HCT116 (cell line): ENCODE results near the gene MPP2. TPM values are rescaled to one million over a fixed set of nuclear protein-coding genes. Genes with fewer than 3 reads are reported as not detected.

ENCODE experiments used
- ATAC-seq: fragments of 200-7000 bp; cut with Tn5 transposase; 2 replicates; pipeline ENCODE4 v1.9.1; 2020; ENCODE audit warnings: mild to moderate bottlenecking, moderate library complexity
- BruUV-seq: library from RNA; stranded (reverse); fragments of 400-500 nt; replicated peaks from 2 replicates; lab custom pipeline; 2021; lab: Mats Ljungman, UMichigan
- CTCF ChIA-PET: fragments of 300-600 bp; sonication (Branson Sonifier 250); formaldehyde crosslinking; loops from one replicate; lab custom pipeline; 2021; ENCODE audit warnings: antibody characterized with exemption; lab: Charles Lee
- POLR2A ChIA-PET: fragments of 300-600, 350-600 bp; sonication (Branson Sonifier 250); formaldehyde crosslinking; loops from one replicate; lab custom pipeline; 2021; ENCODE audit warnings: antibody characterized with exemption; lab: Charles Lee
- RAD21 ChIA-PET, 2 experiments: fragments of 300-600 bp; sonication (Branson Sonifier 250); formaldehyde crosslinking; loops; one replicate each; lab custom pipeline; 2023; ENCODE audit warnings: low total read pairs in 2 of 2; ENCODE audit not compliant: uncharacterized antibody in 2 of 2, unreplicated experiment in 2 of 2, low non-redundant PET in 1 of 2; lab: Charles Lee
- DNase-seq: peaks from one replicate; pipeline ENCODE4 v3.0.0-alpha.2; 2010; ENCODE audit warnings: low read depth, low spot score
- H2AFZ ChIP-seq: fragments of 200-600 bp; shearing (Covaris generic), sonication (generic); 2 replicates; pipeline ENCODE4 v1.6.1; 2017; ENCODE audit warnings: low read depth, mixed run types, mixed read lengths, antibody characterized with exemption, low read length; ENCODE audit not compliant: poor library complexity, severe bottlenecking
- H3K27ac ChIP-seq: 2 replicates; pipeline ENCODE4 v1.5.1; 2012; ENCODE audit warnings: low read depth, low read length
- H3K27me3 ChIP-seq: fragments of 200-600 bp; sonication (generic); 2 replicates; pipeline ENCODE4 v1.6.1; 2016; ENCODE audit warnings: mixed run types, low read length, mixed read lengths; ENCODE audit not compliant: insufficient read depth
- H3K36me3 ChIP-seq, 2 experiments: fragments of 200-500 bp in 1 of 2; fragments of 200-600 bp in 1 of 2; sonication (Bioruptor generic) in 1 of 2; sonication (generic) in 1 of 2; 2 replicates each; pipeline versions ENCODE4 v1.5.1 to v1.6.1; 2014 to 2016; ENCODE audit warnings: low read length in 2 of 2, inconsistent platforms in 1 of 2, mixed read lengths in 1 of 2, mixed run types in 1 of 2; ENCODE audit not compliant: insufficient read depth in 2 of 2, control insufficient read depth in 1 of 2
- H3K4me1 ChIP-seq, 2 experiments: fragments of 200-600 bp in 1 of 2; sonication (generic) in 1 of 2; 2 replicates each; pipeline versions ENCODE4 v1.5.1 to v1.6.1; 2012 to 2017; ENCODE audit warnings: low read length in 2 of 2, inconsistent platforms in 1 of 2, mild to moderate bottlenecking in 1 of 2, mixed read lengths in 1 of 2, mixed run types in 1 of 2, moderate library complexity in 1 of 2; ENCODE audit not compliant: insufficient read depth in 2 of 2, control insufficient read depth in 1 of 2
- H3K4me2 ChIP-seq: fragments of 200-600 bp; sonication (generic); 2 replicates; pipeline ENCODE4 v1.6.1; 2017; ENCODE audit warnings: mixed run types, low read length, mixed read lengths
- H3K4me3 ChIP-seq, 2 experiments: fragments of 200-600 bp in 1 of 2; sonication (generic) in 1 of 2; replicated peaks in 1 of 2; 2 replicates each; pipeline ENCODE4 v1.5.1; 2011 to 2016; ENCODE audit warnings: low read length in 2 of 2, control low read depth in 1 of 2, low read depth in 1 of 2, mild to moderate bottlenecking in 1 of 2, mixed read lengths in 1 of 2, mixed run types in 1 of 2
- H3K79me2 ChIP-seq: fragments of 200-600 bp; sonication (generic); 2 replicates; pipeline ENCODE4 v1.6.1; 2017; ENCODE audit warnings: mild to moderate bottlenecking, mixed run types, low read length, moderate library complexity, mixed read lengths; ENCODE audit not compliant: insufficient read depth
- H3K9ac ChIP-seq: fragments of 200-600 bp; sonication (generic); 2 replicates; pipeline ENCODE4 v1.6.1; 2016; ENCODE audit warnings: low read length, mixed read lengths
- H3K9me2 ChIP-seq: fragments of 200-600 bp; sonication (generic), shearing (Covaris generic); 2 replicates; pipeline ENCODE4 v1.6.1; 2017; ENCODE audit warnings: mixed run types, mild to moderate bottlenecking, moderate library complexity; ENCODE audit not compliant: insufficient read depth
- H3K9me3 ChIP-seq, 2 experiments: fragments of 200-500 bp in 1 of 2; fragments of 200-600 bp in 1 of 2; sonication (Bioruptor generic) in 1 of 2; sonication (generic) in 1 of 2; 2 replicates each; pipeline ENCODE4 v1.6.1; 2014 to 2017; ENCODE audit warnings: low read length in 2 of 2, mixed read lengths in 2 of 2, inconsistent platforms in 1 of 2, low read depth in 1 of 2, mild to moderate bottlenecking in 1 of 2, mixed run types in 1 of 2, moderate library complexity in 1 of 2; ENCODE audit not compliant: control insufficient read depth in 1 of 2, insufficient read depth in 1 of 2
- H4K20me1 ChIP-seq: fragments of 200-600 bp; sonication (generic), shearing (Covaris generic); 2 replicates; pipeline ENCODE4 v1.6.1; 2017; ENCODE audit warnings: mixed run types, mild to moderate bottlenecking, moderate library complexity; ENCODE audit not compliant: insufficient read depth
- CBX3 ChIP-seq: IDR thresholded peaks from 2 replicates; pipeline ENCODE4 v1.6.1; 2012; ENCODE audit warnings: low read depth
- CEBPB ChIP-seq: IDR thresholded peaks from 2 replicates; pipeline ENCODE4 v1.6.1; 2012; ENCODE audit warnings: low read depth
- ELF1 ChIP-seq: IDR thresholded peaks from 2 replicates; pipeline ENCODE4 v1.6.1; 2012; ENCODE audit warnings: low read depth, borderline replicate concordance
- EZH2 ChIP-seq: fragments of 200-600 bp; sonication (generic); IDR thresholded peaks from 2 replicates; pipeline ENCODE4 v1.6.1; 2017; ENCODE audit warnings: antibody characterized with exemption, mixed run types
- FOSL1 ChIP-seq: IDR thresholded peaks from 2 replicates; pipeline ENCODE4 v1.6.1; 2012; ENCODE audit warnings: low read depth
- JUND ChIP-seq: IDR thresholded peaks from 2 replicates; pipeline ENCODE4 v1.6.1; 2012
- POLR2A ChIP-seq: IDR thresholded peaks from 2 replicates; pipeline ENCODE4 v1.7.0; 2011; ENCODE audit warnings: borderline replicate concordance; ENCODE audit not compliant: insufficient read depth, insufficient read length; ENCODE audit errors: extremely low read depth
- POLR2AphosphoS5 ChIP-seq: IDR thresholded peaks from 2 replicates; pipeline ENCODE4 v1.6.1; 2011; ENCODE audit warnings: mild to moderate bottlenecking, low read depth, low read length, moderate library complexity
- RAD21 ChIP-seq: IDR thresholded peaks from 2 replicates; pipeline ENCODE4 v1.6.1; 2012; ENCODE audit warnings: low read depth, mild to moderate bottlenecking
- SP1 ChIP-seq: IDR thresholded peaks from 2 replicates; pipeline ENCODE4 v1.6.1; 2012; ENCODE audit warnings: low read depth
- SRF ChIP-seq: IDR thresholded peaks from 2 replicates; pipeline ENCODE4 v1.6.1; 2012; ENCODE audit warnings: low read depth
- TCF7L2 ChIP-seq: IDR thresholded peaks from 2 replicates; pipeline ENCODE4 v1.7.0; 2011; ENCODE audit warnings: borderline replicate concordance, inconsistent platforms; ENCODE audit not compliant: insufficient read depth, insufficient read length; ENCODE audit errors: extremely low read depth
- YY1 ChIP-seq: IDR thresholded peaks from 2 replicates; pipeline ENCODE4 v1.6.1; 2011; ENCODE audit warnings: low read length, low read depth, moderate library complexity, mild to moderate bottlenecking; ENCODE audit not compliant: insufficient replicate concordance; ENCODE audit errors: extremely low read depth
- ZFX ChIP-seq: fragments of 450-650 bp; IDR thresholded peaks from 2 replicates; pipeline ENCODE4 v1.6.1; 2017
- intact Hi-C: fragments of 100-400 bp; cut with micrococcal nuclease; formaldehyde crosslinking; loops from 2 replicates; pipeline ENCODE4 v1.10.0; 2022
- total RNA-seq: library from RNA; stranded (reverse); gene quantifications from one replicate; pipeline ENCODE4 v1.2.1, GENCODE V29; 2021; ENCODE audit not compliant: unreplicated experiment
- TF ChIP-seq, protein P1 (sequence below): IDR thresholded peaks from 2 replicates; pipeline ENCODE4 v1.6.1; 2012
- TF ChIP-seq, protein P2 (sequence below): IDR thresholded peaks from 2 replicates; pipeline ENCODE4 v1.6.1; 2011; ENCODE audit warnings: mild to moderate bottlenecking, low read length, moderate library complexity; ENCODE audit not compliant: insufficient replicate concordance; ENCODE audit errors: extremely low read depth
- TF ChIP-seq, protein P3 (sequence below): IDR thresholded peaks from 2 replicates; pipeline ENCODE4 v1.6.1; 2012; ENCODE audit warnings: low read depth
- TF ChIP-seq, protein P4 (sequence below), 3 experiments: fragments of 200-600 bp in 1 of 3; sonication (generic) in 1 of 3; IDR thresholded peaks in 2 of 3; conservative IDR thresholded peaks in 1 of 3; 2 replicates each; pipeline ENCODE4 v1.5.1; 2012 to 2017; ENCODE audit warnings: low read depth in 2 of 3, low read length in 2 of 3, antibody characterized with exemption in 1 of 3, borderline replicate concordance in 1 of 3, control low read depth in 1 of 3, mild to moderate bottlenecking in 1 of 3, mixed read lengths in 1 of 3, mixed run types in 1 of 3, moderate library complexity in 1 of 3; ENCODE audit not compliant: insufficient read depth in 1 of 3
- TF ChIP-seq, protein P5 (sequence below): IDR thresholded peaks from 2 replicates; pipeline ENCODE4 v1.6.1; 2012

The MPP2 gene
- total RNA-seq, 1 experiment from 2014 or later, result 16.4 TPM

DNA sequence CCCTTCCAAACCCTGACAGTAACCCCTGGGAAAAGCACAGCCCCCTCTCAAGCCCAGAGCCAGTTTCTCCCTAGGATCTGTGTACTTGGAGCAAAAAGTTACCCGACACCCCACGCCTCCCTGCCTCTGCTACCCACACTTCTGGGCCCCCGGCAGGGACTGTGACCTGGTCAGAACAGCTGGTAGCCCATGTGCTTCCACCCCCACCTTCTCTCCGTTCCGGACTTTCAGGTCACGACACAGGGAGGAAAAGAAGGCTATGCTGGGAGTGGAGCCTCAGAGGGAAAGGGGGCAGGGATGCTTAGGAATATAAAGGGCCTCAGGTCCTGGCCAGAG lies 28.6 kb upstream of the MPP2 start:
- TF ChIP-seq, protein P1, sequence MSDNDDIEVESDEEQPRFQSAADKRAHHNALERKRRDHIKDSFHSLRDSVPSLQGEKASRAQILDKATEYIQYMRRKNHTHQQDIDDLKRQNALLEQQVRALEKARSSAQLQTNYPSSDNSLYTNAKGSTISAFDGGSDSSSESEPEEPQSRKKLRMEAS, result no peak
- TF ChIP-seq POLR2AphosphoS5, result no peak
- no peak for TF ChIP-seq SRF
- no peak for TF ChIP-seq SP1
- no peak for TF ChIP-seq YY1
- TF ChIP-seq TCF7L2, result no peak
- no peak for TF ChIP-seq POLR2A
- TF ChIP-seq JUND, result no peak
- TF ChIP-seq, protein P2, sequence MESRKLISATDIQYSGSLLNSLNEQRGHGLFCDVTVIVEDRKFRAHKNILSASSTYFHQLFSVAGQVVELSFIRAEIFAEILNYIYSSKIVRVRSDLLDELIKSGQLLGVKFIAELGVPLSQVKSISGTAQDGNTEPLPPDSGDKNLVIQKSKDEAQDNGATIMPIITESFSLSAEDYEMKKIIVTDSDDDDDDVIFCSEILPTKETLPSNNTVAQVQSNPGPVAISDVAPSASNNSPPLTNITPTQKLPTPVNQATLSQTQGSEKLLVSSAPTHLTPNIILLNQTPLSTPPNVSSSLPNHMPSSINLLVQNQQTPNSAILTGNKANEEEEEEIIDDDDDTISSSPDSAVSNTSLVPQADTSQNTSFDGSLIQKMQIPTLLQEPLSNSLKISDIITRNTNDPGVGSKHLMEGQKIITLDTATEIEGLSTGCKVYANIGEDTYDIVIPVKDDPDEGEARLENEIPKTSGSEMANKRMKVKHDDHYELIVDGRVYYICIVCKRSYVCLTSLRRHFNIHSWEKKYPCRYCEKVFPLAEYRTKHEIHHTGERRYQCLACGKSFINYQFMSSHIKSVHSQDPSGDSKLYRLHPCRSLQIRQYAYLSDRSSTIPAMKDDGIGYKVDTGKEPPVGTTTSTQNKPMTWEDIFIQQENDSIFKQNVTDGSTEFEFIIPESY, result no peak
- no peak for TF ChIP-seq CBX3
- TF ChIP-seq, protein P3, sequence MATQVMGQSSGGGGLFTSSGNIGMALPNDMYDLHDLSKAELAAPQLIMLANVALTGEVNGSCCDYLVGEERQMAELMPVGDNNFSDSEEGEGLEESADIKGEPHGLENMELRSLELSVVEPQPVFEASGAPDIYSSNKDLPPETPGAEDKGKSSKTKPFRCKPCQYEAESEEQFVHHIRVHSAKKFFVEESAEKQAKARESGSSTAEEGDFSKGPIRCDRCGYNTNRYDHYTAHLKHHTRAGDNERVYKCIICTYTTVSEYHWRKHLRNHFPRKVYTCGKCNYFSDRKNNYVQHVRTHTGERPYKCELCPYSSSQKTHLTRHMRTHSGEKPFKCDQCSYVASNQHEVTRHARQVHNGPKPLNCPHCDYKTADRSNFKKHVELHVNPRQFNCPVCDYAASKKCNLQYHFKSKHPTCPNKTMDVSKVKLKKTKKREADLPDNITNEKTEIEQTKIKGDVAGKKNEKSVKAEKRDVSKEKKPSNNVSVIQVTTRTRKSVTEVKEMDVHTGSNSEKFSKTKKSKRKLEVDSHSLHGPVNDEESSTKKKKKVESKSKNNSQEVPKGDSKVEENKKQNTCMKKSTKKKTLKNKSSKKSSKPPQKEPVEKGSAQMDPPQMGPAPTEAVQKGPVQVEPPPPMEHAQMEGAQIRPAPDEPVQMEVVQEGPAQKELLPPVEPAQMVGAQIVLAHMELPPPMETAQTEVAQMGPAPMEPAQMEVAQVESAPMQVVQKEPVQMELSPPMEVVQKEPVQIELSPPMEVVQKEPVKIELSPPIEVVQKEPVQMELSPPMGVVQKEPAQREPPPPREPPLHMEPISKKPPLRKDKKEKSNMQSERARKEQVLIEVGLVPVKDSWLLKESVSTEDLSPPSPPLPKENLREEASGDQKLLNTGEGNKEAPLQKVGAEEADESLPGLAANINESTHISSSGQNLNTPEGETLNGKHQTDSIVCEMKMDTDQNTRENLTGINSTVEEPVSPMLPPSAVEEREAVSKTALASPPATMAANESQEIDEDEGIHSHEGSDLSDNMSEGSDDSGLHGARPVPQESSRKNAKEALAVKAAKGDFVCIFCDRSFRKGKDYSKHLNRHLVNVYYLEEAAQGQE, result no peak
- TF ChIP-seq CEBPB, result no peak
- TF ChIP-seq FOSL1, result no peak
- TF ChIP-seq EZH2, result no peak
- TF ChIP-seq, protein P4, sequence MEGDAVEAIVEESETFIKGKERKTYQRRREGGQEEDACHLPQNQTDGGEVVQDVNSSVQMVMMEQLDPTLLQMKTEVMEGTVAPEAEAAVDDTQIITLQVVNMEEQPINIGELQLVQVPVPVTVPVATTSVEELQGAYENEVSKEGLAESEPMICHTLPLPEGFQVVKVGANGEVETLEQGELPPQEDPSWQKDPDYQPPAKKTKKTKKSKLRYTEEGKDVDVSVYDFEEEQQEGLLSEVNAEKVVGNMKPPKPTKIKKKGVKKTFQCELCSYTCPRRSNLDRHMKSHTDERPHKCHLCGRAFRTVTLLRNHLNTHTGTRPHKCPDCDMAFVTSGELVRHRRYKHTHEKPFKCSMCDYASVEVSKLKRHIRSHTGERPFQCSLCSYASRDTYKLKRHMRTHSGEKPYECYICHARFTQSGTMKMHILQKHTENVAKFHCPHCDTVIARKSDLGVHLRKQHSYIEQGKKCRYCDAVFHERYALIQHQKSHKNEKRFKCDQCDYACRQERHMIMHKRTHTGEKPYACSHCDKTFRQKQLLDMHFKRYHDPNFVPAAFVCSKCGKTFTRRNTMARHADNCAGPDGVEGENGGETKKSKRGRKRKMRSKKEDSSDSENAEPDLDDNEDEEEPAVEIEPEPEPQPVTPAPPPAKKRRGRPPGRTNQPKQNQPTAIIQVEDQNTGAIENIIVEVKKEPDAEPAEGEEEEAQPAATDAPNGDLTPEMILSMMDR (IDR thresholded peaks at IDR 0.05 in 2 of 3, conservative IDR thresholded peaks at IDR 0.05 in 1 of 3; ENCODE audit: borderline replicate concordance in 1 of 3, insufficient read depth in 1 of 3, low read depth in 2 of 3, low read length in 2 of 3), result no peak
- TF ChIP-seq ZFX, result no peak
- no peak for TF ChIP-seq RAD21
- TF ChIP-seq, protein P5, sequence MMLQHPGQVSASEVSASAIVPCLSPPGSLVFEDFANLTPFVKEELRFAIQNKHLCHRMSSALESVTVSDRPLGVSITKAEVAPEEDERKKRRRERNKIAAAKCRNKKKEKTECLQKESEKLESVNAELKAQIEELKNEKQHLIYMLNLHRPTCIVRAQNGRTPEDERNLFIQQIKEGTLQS, result no peak
- no peak for TF ChIP-seq ELF1
- no peaks in the 10 kb centered on the region for H4K20me1 ChIP-seq
- H3K27me3 ChIP-seq, result no peaks in the 10 kb centered on the region
- H3K4me3 ChIP-seq, result no peak overlapping the region
- no peak for ATAC-seq
- CTCF ChIA-PET, result interaction anchor here (1.6 kb wide), 1 partner anchor 90 kb away, joined by 5 read pairs; the partner anchor contains the start of gene CD300LG
- RAD21 ChIA-PET, result no interaction called here
- H3K9me2 ChIP-seq, result no peaks in the 10 kb centered on the region
- intact Hi-C loops, result no loop called here
- H3K27ac ChIP-seq, result no peak overlapping the region
- no peak overlapping the region for H2AFZ ChIP-seq
- no TSS peak for BruUV-seq
- POLR2A ChIA-PET, result no interaction called here
- H3K79me2 ChIP-seq, result no peaks in the 10 kb centered on the region
- DNase-seq, result no peak
- no peaks in the 10 kb centered on the region for H3K9me3 ChIP-seq
- peaks cover 0 to 15% of the 10 kb centered on the region in 2 experiments; a peak in 2 of 4 replicates for H3K4me1 ChIP-seq
- H3K36me3 ChIP-seq, result no peaks in the 10 kb centered on the region
- no peak overlapping the region for H3K4me2 ChIP-seq
- H3K9ac ChIP-seq, result no peak overlapping the region
